ENCODE measurements around the gene PLXDC1. TPM values are rescaled to one million over a fixed set of nuclear protein-coding genes. Genes with fewer than 3 reads are reported as not detected.

PLXDC1 gene
- total RNA-seq, 1 experiment from 2014 or later, result 2.0 TPM

GRCh38 chr17:39165178-39165840 lies 13.9 kb upstream of the PLXDC1 start:
- Histone ChIP-seq H3K4me2 (ENCODE audit: insufficient read depth, insufficient read length, low read length) (peak overlapping the region; percentile 82), H4K5ac (ENCODE audit: insufficient read length, low read depth, low read length) (no peak overlapping the region), H2AK5ac (ENCODE audit: insufficient read length, low read length) (no peak overlapping the region), H4K8ac (replicated peaks; ENCODE audit: insufficient read length, low read depth, low read length) (no peak overlapping the region), H3K79me2 (ENCODE audit: insufficient read depth, low read length) (no peaks in the 10 kb centered on the region), H3T11ph (ENCODE audit: low read length) (no peak overlapping the region), H4K91ac (ENCODE audit: insufficient read length, low read depth, low read length) (no peak overlapping the region), H2BK15ac (ENCODE audit: low read depth, low read length) (no peak overlapping the region), H3K9ac (ENCODE audit: extremely low read depth, insufficient read length, low read length) (no peak overlapping the region), H3K27me3 (ENCODE audit: insufficient read depth, low read length) (peaks cover 10% of the 10 kb centered on the region; the same call in 1 of the 2 replicates), H2BK5ac (ENCODE audit: insufficient read length, low read length) (no peak overlapping the region), H3K9me3 (ENCODE audit: control insufficient read depth, low read depth, low read length) (no peaks in the 10 kb centered on the region), H3K56ac (ENCODE audit: insufficient read length, low read depth, low read length) (no peak overlapping the region), H3K14ac (ENCODE audit: insufficient read depth, low read length) (no peak overlapping the region), H3K23me2 (ENCODE audit: insufficient read length, low read depth, low read length, poor library complexity, severe bottlenecking) (peaks cover 9% of the 10 kb centered on the region), H3K4ac (ENCODE audit: low read depth, low read length) (no peak overlapping the region), H3K18ac (ENCODE audit: insufficient read length, low read depth, low read length) (no peak overlapping the region), H2BK120ac (ENCODE audit: low read depth, low read length, poor library complexity, severe bottlenecking) (no peak overlapping the region), H3K23ac (ENCODE audit: insufficient read length, low read depth, low read length) (no peak overlapping the region), H2AFZ (ENCODE audit: low read length) (no peak overlapping the region), H3K27ac (ENCODE audit: insufficient read length, low read depth, low read length) (no peak overlapping the region), H4K20me1 (ENCODE audit: control insufficient read depth, insufficient read depth, insufficient read length) (no peaks in the 10 kb centered on the region), H2BK12ac (ENCODE audit: insufficient read length, low read depth, low read length) (no peak overlapping the region), H2BK20ac (ENCODE audit: low read depth, low read length, poor library complexity, severe bottlenecking) (no peak overlapping the region), H3K4me1 (ENCODE audit: insufficient read depth, low read length) (no peaks in the 10 kb centered on the region), H3K79me1 (ENCODE audit: insufficient read depth, low read depth, low read length, poor library complexity, severe bottlenecking) (no peaks in the 10 kb centered on the region)
- no peak for TF ChIP-seq CTCF (conservative IDR thresholded peaks at IDR 0.05)
- Mint-ChIP-seq H3K4me3 (peak overlapping the region; percentile 82 to 96), H3K9me3 (peaks cover 4 to 8% of the 10 kb centered on the region in 2 experiments), H3K4me1 (peaks cover 24 to 25% of the 10 kb centered on the region in 2 experiments), H3K36me3 (ENCODE audit: insufficient read depth in 1 of 3, low read depth in 3 of 3) (peaks cover 3 to 8% (median 7%) of the 10 kb centered on the region in 3 experiments; a peak in 5 of 7 replicates), H3K27ac (no peak overlapping the region; a peak in 1 of 7 replicates), H3K27me3 (ENCODE audit: low read depth) (peaks cover 37% of the 10 kb centered on the region)
- no CpG with 5 or more reads among the region's 51 CpGs for WGBS (ENCODE audit: extremely low coverage, insufficient read length, low lambda C conversion rate)
- DNase-seq, result no peak
